HG03095 (cell line): ENCODE results near the gene NIPAL3.
"Not testable (repeated sequence)": the region's sequence is repeated elsewhere in the genome, so short reads cannot be mapped to it uniquely, and the experiment has no call there.

Experiments
- ATAC-seq: cut with Tn5 transposase; IDR thresholded peaks from one replicate; pipeline ENCODE4 v1.9.1; 2021; ENCODE audit warnings: moderate library complexity; ENCODE audit not compliant: unreplicated experiment

Gene NIPAL3

GRCh38 chr1:24421502-24421901 is 5.9 kb downstream of the NIPAL3 start:
- no peak for ATAC-seq

DNA sequence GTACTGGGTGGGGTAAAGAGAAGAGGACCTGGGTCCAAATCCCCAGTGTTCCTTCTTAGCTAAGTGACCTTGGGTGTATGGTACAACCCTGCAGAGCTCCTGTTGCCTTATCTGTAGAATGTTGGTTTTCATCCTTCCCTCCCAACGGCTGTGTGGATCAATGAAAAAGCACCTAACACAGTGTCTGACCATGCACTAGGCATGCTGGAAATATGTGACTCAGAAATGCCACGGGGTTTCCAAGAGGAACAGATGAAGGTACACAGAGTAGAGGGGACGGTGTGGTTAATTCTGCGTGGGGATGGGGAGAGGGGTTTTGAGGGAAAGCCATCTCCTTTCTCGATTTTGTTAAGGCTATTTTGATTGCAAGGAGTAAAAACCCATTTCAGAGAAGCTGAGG is 8.6 kb downstream of the NIPAL3 start:
- no peak for ATAC-seq

GRCh38 chr1:24424990-24425389 is 9.4 kb downstream of the NIPAL3 start:
- no peak for ATAC-seq

GRCh38 chr1:24425441-24425840 is 9.8 kb downstream of the NIPAL3 start:
- ATAC-seq = no peak

GRCh38 chr1:24425922-24426321 is 10.3 kb downstream of the NIPAL3 start:
- no peak for ATAC-seq

DNA sequence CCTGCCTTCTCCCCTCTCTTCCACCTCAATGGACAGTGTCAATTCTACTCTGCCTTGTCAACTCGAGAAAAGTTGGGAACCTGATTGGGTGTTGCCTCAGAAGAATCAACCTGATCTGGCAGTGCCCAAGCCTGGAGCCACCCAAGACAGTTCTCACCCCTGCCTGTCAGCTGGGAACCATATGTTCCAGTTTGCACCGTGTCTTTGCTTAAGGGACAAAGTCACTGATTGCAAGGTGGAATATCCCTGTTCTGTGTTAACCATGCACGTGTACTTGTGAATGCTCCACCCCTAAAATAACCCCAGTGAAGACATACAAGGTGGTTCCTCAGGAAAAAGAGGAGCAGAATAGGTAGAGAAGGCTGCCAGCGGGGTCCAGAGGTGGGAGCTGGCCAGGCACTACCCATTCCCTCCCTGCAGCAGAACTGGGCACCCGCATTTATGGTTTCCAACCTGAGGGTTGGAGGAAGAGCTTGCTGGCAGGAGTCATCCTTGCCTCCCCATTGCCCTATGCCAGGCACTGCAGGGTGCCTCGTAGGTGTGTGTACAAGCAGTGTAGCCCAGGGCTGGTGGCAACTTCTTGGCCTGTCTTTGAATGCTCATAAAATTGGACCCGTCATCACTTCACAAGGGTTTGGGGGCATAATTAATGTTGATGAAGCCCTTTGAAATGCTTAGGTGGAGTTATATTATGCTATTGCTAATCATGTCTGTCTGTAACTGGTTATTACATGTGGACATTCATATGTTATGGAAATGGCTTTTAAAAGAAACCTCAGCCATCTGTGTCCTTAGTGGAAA is 11.3 kb downstream of the NIPAL3 start:
- ATAC-seq = no peak

DNA sequence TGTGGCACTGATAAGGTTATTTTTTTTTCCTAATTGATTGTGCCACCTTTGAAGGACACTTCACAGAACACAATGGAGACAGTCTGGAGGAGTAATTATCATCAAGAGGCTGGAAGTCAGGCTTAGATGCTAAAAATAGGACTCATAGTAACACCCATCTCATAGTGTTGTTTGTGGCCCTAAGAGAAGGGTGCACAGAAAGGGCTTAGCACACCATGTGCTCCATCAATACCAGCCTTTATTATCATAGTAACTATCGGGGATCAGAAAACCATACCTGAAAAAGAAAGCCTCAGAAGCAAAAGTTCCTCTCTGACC is 11.9 kb downstream of the NIPAL3 start:
- ATAC-seq = no peak

DNA sequence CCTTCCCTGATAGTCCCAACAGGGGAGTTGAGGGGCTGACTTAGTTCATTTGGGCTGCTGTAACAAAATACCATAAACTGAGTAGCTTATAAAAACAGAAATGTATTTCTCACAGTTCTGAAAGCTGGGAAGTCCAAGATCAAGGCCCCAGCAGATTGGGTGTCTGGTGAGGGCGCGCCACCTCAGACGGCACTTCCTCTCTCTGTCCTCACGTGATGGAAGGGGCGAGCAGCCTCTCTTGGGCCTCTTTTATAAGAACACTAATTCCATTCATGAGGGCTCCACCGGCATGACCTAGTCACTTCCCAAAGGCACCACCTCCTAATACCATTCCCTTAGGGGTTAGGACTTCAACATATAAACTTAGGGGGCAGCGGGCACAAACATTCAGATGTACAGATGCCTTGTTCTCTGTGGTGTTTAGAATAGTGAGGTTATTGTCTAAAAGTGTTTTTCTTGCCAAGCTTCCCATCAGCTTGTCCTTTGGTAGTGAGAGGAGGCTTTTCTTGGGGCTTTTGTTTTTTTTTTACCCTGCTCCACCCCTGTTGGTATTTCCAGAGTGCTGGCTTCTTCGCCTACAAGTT is 20.3 kb downstream of the NIPAL3 start:
- no peak for ATAC-seq

DNA sequence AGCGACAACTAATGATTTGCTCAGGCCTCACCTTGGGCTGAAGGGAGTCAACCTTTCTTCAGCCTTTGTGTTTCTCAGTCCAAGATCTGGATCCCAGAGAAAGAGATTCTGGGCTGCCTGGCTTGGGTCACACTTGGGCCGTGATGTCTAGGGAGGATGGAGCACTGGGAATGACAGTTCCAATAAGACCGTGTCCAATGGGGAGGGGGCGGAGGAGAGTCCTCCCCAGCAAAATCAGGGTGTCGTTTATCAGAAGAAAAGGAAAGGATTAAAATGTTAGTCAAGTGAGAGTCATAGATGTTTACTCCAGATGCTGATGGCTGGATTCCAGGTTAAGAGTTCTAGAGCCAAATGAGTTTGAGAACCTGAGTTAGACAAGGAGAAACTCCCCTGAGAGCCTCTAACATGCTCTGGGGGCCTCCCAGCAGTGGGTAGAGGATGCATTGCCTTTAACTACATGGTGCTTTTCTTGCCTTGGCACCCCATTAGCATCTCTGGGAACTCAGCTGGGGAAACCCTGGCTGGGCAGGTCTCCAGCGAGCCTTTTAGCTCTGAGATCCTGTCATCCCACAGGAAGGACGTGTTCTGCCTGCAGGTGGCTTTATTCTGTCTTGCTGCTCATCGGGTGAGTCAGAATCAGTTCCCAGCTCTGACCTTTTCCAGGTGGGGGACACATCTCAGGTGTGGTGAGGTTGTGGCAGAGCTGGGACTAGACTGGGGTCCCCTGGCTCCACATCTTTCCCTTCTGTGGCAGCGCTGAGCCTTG is 22.2 kb downstream of the NIPAL3 start:
- no peak for ATAC-seq

- ATAC-seq = no peak
Measured at GRCh38 chr1:24438423-24438901, 22.9 kb downstream of the NIPAL3 start.

DNA sequence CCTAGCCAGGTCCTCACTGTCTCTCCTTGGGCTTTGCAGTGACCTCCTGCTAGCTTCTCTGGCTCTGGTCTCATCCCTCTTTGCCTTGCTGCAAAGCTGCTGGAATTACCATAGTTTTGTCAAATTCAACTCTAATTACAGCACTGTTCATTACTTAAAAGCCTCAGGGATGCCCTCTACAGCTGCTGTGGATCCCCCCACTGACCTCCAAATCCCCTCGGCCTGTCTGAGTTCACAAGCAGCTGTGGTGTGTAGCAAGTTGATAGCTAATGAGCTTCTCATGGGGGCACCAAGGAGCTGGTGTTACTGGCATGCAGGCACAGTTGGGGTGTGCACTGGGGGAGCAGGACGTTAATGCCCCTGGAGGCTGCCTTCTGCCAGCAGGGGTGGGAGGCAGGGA is 24.8 kb downstream of the NIPAL3 start:
- no peak for ATAC-seq

GRCh38 chr1:24441480-24441879 is 25.9 kb downstream of the NIPAL3 start:
- no peak for ATAC-seq

GRCh38 chr1:24441996-24442668 is 26.5 kb downstream of the NIPAL3 start:
- ATAC-seq = no peak

GRCh38 chr1:24442764-24443163 is 27.2 kb downstream of the NIPAL3 start:
- ATAC-seq = no peak

DNA sequence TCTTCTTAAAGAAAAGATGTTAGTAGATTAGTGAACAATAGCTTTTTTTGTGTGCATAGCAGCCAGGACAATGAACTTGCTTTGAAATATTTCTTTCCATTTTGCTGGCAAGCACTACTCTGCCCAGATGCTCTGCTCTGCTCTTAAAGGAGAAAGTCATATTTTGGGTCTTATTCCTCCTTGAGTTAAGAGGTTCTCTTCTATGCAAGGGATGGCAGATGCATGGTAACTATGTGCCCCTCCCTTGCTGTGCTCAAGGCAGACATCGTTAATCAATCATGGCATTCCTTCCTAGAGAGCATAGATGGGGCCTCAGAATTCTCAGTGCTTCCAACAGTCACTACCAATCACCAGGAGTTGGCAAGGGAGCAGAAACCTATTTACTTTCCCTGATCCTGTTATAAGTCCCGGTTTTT is 27.6 kb downstream of the NIPAL3 start:
- no peak for ATAC-seq

DNA sequence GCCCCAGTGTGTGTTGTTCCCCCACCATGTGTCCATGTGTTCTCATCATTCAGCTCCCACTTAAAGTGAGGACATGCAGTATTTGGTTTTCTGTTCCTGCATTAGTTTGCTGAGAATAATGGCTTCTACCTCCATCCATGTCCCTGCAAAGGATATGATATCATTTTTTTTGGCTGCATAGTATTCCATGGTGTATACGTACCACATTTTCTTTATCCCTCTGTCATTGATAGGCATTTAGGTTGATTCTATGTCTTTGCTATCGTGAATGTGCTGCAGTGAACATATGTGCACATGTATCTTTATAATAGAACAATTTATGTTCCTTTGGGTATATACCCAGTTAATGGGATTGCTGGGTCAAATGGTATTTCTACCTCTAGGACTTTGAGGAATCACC is 30.8 kb downstream of the NIPAL3 start:
- ATAC-seq = not testable (repeated sequence)

- ATAC-seq = no peak
Measured at GRCh38 chr1:24450316-24450715, 34.7 kb downstream of the NIPAL3 start.

DNA sequence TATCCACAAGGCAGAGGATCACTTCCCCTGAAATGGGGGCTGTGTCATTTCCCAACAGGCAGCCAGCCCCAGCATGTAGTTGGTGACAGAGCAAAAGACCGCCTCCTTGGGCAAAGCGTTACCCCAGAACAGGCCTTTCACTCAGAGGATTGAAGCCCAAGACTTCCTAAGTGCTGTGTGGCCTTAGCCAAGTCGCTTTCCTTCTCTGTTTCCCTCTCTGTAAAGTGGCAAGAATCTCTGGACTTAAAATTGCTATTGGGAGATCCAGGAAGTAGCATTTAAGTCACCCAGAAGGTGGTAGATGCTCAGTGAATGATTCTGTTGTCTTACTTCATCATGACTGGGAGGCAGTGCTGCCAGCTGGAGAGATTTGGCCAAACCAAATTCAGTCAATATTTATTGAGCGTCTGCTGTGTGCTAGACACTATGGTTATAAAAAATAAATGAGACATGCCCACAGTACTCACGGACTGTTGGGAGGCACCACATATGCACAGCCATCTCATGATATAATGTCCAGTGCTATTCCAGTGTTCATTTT is 35.3 kb downstream of the NIPAL3 start:
- ATAC-seq = no peak

DNA sequence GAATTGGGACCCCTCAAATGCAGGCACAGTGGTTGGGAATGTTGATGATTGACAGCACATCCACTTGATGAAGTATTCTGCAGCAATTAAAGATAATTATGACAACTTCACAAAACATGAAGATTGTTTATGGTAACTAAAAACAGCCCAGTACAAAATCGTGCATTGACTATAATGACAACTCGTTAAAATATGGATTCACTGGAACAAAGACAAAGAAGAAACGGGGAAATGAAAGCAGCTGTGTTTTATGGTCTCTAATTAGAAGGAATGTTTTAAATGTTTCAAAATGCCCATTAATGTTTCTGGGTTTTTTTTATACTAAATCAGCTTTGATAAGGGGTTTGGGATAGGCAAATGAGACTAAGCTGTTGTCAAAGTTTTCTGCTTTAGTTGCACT is 36.1 kb downstream of the NIPAL3 start:
- ATAC-seq = no peak

- ATAC-seq = no peak
Measured at GRCh38 chr1:24452922-24453485, 37.4 kb downstream of the NIPAL3 start.

DNA sequence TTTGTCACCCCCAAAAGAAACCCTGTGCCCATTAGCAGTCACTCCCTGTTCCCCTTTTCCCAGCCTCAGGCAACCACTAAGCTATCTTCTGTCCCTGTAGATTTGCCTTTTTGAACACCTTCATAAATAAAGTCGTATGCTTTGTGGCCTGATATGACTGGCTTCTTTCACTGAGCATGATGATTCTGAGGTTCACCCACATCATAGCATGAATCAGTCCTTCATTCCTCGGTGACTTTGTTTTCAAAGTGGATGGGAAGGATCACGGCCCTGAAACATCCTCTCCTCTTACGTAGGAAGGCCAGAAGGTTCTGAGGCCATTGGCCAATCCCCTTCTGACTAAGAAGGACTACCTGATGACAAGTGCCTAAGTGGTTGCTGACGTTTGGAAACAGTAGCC is 39.1 kb downstream of the NIPAL3 start:
- ATAC-seq = no peak
